HG03066 (cell line): Measurements from ENCODE around the gene AMDHD2.
A peak's percentile ranks its signal among the peaks of the same experiment; 100 is the strongest.

ENCODE experiments used
- ATAC-seq: cut with Tn5 transposase; IDR thresholded peaks from one replicate; pipeline ENCODE4 v1.9.1; 2021; ENCODE audit warnings: low read depth; ENCODE audit not compliant: unreplicated experiment

The AMDHD2 gene

DNA sequence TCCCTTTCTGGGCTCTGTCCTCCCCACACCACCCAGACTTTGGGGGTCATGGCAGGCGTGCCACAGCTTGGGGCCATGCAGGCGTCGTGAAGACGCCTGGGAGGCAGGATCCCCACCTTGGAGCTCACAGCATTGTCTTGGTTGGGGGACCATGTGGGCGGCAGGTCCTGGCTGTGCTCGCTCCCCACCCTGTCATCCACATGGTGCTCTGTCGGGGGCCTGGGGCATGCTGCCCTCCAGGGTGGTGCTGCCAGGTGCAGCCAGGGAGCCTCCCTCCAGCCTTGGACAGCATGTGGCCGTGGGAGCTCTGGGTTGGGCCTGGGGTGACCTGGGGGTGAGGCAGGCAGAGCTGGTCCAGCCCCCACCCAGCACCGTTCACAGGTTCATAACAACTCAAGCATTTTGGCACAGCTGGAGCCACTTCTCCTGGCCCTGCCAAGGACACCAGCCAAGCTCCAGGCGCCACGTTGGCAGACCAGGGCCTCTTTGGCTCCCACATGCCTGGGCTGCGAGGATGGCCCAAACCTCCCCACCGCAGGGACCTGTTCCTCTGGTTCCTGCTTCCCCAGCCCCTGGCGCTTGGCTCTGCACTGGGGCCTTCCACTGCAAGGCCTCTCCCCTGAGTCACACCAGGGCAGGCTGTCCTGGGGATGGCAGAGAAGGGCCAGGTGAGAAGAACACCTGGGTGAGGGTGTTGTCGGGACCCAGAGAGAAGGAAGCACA is 21.5 kb upstream of the AMDHD2 start:
- no peak for ATAC-seq

DNA sequence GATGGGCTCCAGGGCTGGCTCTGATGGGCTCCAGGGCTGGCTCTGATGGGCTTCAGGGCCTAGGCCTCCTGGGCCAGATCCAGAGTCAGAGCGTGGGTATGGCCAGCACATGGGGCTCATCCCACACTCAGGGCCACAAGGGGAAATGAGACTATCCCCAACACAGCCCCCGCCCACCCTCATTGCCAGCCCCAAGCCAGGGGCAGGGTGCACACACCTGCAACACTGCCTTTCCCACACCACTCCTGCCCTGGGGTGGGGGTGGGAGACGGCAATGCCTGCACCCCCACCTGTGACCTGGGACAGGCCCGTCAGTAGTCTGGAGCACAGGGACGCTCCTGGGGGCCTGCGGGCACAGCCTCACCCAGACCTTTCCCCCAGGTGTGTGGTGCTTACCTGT is 20.7 kb upstream of the AMDHD2 start:
- ATAC-seq = no peak

DNA sequence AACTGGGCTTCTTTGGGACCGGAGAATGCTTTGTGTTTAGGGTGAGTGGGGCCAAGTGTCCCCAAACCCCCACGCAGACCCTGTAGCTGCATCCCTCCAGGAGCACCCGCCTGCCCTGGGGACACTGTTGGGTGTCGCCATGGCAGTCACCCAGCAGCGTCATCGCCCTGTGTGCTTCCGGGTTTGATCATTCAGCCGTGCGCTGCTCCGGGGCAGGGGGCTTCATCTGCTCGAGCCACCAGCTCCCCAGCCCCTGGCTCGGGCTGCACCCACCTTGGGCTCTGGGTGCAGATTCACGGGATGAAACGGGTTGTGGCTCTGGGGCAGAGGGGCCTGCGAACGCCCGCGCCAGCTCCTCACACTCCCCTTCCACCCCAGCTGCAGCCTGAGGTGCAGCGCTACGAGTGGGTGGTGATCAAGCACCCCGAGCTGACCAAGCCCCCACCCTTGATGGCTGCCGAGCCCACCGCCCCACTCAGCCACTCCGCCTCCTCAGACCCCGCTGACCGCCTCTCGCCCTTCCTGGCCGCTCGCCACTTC is 20.2 kb upstream of the AMDHD2 start:
- ATAC-seq = no peak

DNA sequence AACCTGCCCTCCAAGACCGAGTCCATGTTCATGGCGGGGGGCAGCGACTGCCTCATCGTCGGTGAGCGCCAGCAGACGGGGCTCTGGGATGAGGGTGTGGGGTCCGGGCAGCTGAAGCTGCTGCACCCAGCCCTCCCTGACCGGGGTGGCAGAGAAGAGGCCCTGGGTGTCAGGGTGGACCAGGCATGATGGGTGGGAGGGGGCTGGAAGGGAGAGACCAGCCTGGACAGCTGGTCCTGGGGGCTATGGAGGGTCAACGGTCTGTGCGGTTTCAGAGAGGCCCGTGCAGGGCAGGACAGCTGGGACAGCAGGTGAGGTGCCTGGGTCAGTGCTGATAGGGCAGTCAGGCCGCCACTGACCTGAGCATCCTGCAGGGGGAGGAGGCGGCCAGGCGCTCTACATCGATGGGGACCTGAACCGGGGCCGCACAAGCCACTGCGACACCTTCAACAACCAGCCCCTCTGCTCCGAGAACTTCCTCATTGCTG is 19.7 kb upstream of the AMDHD2 start:
- no peak for ATAC-seq

GRCh38 chr16:2500918-2501750 is 19.0 kb upstream of the AMDHD2 start:
- no peak for ATAC-seq

DNA sequence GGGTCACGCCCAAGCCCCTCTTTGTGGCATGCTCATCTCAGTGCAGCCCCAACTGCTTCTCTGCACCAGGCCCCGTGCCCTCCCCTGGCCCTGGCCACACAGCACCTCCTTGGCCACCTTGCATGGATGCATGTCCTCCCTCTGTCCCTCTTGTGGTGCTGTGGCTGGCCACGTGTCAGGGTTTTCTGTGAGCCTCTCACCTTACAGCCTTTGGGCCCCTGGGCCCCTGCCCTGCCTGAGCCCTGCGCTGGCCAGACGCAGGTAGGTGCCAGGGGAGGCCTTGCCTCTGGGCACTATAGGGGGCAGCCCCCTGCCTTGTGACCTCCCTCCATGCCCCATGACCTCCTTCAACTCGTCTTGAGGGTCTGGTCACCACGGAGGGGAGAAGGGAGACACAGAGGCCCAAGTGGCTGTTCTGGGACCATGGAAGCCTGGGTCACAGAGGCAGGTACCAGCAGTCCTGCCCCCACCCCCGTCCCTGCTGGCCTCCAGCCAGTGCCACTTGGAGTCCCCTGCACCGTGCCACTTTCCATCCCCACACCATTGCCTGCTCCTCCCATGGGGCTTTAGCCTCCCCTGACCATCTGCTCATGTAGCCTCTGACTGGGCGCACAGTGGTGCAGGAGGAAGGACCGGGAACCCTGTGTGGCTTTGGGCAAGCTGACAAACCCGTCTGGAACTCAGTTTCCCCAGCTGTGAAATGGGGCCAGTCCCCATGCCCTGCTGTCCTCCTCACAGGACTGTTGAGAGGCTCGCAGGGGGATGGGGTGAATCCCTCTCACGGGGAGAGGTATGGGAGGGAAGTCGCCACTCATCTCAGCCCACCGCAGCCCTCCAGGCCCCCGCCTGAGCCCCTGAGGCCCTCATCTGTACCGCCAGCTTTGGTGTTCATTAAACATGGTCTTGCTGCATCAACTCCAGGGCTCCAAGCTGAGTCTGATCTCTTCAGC is 17.9 kb upstream of the AMDHD2 start:
- ATAC-seq = no peak

DNA sequence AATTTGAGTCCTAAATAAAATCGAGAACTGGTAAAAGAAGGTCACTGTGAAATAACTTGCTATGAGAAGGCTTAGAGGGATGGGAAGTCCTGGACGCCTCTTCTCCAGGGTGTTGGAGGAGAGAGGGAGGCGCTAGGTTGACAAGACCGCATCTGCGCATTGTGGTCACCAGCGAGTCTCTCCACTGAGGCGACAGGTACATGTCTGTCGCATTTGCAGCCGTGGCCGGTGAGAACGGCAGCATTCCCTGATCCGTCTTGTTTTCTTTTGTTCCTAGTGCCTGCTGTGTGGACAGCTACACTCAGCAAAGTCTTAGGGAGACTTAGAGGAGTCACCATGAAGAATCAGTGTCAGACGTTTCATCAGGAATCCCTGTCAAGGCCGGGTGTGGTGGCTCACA is 14.5 kb upstream of the AMDHD2 start:
- ATAC-seq = no peak

- ATAC-seq = no peak
Observed at GRCh38 chr16:2507052-2507659, 13.0 kb upstream of the AMDHD2 start.

DNA sequence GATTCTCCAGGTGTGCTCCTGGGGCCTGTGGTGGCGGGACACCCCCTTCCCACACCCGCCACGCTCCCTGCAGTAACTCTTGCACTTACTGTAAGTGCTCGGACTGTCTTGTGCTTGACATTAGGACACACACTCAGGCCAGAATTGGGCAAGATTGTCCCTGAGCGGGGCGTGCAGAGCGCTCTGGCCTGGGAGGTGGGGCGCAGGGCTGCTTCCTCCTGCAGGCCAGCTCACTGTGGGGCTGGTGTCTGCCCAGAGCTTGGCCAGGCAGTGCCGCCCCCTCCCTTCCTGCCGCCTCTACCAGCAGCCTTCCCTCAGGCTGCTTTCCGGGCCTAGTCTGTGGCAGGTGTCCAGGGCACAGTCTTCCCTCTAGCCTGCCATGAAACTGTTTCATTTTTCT is 12.5 kb upstream of the AMDHD2 start:
- no peak for ATAC-seq

DNA sequence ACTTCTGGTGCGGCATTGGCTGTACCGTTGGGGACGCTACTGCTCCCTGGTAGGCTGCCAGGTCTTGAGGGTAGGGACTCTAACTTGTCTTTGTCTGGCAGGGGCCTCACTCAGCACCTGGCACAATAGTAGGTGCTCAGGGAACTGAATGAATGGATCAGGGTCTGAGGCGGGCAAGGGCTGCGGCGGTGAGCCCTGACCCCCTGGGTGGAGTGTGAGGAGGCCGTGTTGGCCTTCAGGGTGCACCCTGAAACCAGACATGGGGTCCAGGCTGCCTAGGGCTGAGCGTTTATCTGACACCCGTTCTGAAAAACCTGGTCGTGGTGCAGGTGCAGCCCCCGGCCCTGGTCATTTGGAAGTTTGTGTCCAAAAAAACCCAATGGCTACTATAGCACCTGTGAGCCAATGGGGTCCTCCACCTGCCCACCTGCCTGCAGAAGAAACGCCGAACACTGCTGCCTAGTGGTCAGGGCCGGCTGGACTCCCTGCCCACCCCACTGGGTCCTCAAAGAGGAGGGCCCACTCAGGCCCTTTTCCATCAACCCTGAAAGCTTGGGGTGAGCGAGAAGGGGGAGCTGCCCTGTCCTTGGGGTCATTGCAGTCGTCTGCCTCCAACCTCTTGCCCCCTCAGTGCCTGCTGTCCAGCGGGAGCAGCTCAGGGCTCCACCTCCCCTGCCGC is 11.3 kb upstream of the AMDHD2 start:
- no peak for ATAC-seq

GRCh38 chr16:2511128-2511800 is 8.9 kb upstream of the AMDHD2 start:
- no peak for ATAC-seq

DNA sequence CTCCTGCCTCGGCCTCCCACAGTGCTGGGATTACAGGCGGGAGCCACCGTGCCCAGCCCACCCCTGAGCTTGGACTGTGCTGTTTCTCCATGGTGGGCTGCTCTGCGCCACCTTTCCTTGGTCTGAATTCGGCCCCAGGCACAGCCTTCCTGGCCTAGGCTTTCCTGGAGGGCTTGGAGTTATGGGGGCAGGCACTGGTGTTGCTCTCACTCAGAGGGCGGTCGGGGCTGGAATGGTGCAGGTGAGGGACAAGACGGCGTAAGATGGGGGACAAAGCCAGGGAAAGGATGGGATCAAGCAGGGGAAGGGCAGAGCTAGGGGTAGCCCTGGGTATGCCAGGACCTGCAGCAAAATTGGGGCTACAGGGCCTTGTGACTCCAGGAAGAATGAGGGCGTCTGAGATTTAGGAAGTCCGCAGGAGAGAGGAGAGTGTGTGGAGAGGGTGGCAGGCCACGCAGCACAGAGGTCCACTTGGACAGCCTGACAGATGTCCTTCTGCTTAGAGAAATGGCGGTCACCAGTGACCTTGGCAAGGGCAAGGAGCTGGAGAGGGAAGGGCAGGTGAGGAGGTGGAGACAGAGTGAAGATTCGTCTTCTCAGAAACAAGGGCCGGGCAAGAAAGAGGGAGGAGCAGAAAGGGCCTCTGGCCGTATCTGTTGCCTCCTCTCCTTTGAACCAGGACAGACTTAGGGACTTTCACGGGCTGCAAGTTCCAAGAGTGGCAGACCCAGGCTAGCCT is 8.0 kb upstream of the AMDHD2 start:
- no peak for ATAC-seq

GRCh38 chr16:2512735-2513404 is 7.3 kb upstream of the AMDHD2 start:
- ATAC-seq = no peak

DNA sequence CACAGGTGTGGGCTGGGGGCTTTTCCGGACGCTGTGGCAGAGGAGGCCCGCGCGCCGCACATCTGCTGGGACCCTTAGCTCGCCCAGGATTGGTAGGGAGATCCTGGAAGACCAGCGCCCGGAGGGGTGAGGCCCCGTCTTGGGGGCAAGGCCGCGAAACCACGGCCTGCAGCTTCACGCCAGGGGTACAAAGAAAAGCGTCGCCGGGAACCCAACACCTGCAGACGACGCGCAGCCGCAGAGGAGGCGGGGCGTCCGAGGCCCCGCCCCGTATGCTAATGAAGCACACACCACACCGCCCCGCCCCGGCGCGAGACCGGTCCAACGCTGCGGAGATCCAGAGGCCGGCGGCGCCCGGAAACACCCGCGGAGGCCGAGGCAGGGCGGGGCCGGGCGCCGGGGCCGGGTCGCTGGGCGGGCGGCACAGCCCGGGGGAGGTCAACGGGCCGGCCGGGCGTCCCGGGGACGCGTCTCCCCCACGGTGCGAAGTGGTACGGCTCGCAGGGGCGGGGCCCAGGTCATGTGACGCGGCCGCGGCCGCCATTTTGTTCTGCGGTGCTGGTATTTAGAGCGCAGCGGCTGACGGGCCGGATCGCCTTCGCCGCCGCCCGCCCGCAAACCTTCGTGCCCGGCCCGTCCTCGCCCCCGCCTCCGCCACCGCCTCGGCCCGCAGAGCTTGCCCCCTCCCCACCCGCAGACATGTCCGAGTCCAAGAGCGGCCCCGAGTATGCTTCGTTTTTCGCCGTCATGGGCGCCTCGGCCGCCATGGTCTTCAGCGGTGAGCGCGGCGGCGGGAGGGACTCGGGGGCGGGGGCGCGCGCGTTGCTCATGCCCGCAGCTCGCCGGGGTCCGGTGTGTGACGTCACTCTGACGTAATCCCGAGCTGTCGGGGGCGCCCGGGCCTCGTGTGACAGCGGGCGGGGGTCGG is 6.5 kb upstream of the AMDHD2 start, which contains the start of gene ATP6V0C:
Gene ATP6V0C (plus strand): TSS at position 548 of the 928 bp plus-strand sequence. CDS start 152 bp downstream, at position 700.
- peak; percentile 64 for ATAC-seq

- no peak for ATAC-seq
Observed at GRCh38 chr16:2514333-2515179, 5.6 kb upstream of the AMDHD2 start.
